ENCODE results near the gene PLD6.

DNA sequence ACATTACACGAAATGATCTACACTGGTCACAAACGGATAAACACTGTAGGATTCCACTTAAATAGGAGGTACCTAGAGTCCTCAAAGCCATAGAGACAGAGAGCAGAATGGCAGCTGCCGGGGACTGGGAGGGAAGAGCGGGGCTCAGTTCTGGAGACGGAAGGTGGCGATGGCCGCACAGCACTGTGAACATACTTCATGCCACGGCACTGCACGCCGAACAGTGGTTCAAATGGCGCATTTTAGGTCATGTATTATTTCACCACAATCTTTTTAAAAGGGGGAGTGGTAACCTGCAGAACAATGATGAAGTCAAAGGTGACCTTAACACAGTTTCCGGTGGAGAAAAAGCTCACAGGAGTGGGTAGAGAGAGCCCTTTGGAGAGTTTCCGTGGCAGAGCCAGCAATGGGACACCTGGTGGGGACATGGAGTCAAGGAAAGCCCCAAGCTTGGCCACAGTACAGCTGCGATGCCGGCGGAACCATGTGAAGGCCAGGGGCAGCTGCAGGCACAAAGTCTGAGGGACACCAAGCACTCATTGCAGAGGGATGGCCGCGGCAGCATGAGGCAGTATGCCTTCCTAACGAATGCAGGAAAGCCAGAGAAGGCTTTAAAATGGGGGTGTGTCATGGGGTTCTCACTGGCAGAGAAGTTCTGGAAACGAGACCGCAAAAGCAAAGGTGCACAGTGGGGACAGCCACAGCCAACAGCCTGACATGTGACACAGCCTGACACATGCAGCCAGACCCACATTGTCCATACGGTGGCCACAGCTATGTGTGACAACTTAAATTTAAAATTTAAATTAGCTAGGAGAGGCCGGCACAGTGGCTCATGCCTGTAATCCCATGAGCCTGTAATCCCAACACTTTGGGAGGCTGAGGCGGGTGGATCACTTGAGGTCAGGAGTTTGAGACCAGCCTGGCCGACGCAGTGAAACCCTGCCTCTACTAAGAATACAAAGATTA is 23.6 kb upstream of the PLD6 start:
- TF ChIP-seq EZH2 (IDR thresholded peaks at IDR 0.05; ENCODE audit: insufficient read depth, poor library complexity, severe bottlenecking) (no peak), EZH2phosphoT487 (IDR thresholded peaks at IDR 0.05; ENCODE audit: insufficient read depth, low read depth) (no peak)
